BE2C (cell line): ENCODE measurements around the gene SLC10A4.
A peak's percentile ranks its signal among the peaks of the same experiment; 100 is the strongest.

Experiments
- DNase-seq: peaks from one replicate; pipeline ENCODE4 v3.0.0-alpha.2; 2020
- H3K27me3 ChIP-seq: fragments of 250-450 bp; sonication (Bioruptor Pico); 2 replicates; pipeline ENCODE4 v1.5.1; 2020; ENCODE audit warnings: mild to moderate bottlenecking
- H3K36me3 ChIP-seq: fragments of 250-450 bp; sonication (Bioruptor Pico); 2 replicates; pipeline ENCODE4 v1.5.1; 2020; ENCODE audit warnings: mild to moderate bottlenecking
- H3K4me1 ChIP-seq: fragments of 250-450 bp; sonication (Bioruptor Pico); 2 replicates; pipeline ENCODE4 v1.5.1; 2020
- H3K4me3 ChIP-seq: 2 replicates; pipeline ENCODE4 v1.5.1; 2011; ENCODE audit warnings: low read depth, low read length
- H3K9me3 ChIP-seq: fragments of 250-450 bp; sonication (Bioruptor Pico); 2 replicates; pipeline ENCODE4 v1.5.1; 2020
- CTCF ChIP-seq: IDR thresholded peaks from 2 replicates; pipeline ENCODE4 v1.5.1; 2012; ENCODE audit warnings: mild to moderate bottlenecking, low read depth, low read length

SLC10A4 gene

GRCh38 chr4:48481581-48481980, 1.6 kb upstream of the SLC10A4 start:
- peaks cover 49% of the 10 kb centered on the region for H3K4me1 ChIP-seq
- TF ChIP-seq CTCF, result no peak
- peak; percentile 51 for DNase-seq
- H3K36me3 ChIP-seq, result peaks cover 26% of the 10 kb centered on the region
- H3K4me3 ChIP-seq, result peak overlapping the region; percentile 7; the same call in 1 of the 2 replicates
- no peaks in the 10 kb centered on the region for H3K9me3 ChIP-seq
- no peaks in the 10 kb centered on the region for H3K27me3 ChIP-seq

DNA sequence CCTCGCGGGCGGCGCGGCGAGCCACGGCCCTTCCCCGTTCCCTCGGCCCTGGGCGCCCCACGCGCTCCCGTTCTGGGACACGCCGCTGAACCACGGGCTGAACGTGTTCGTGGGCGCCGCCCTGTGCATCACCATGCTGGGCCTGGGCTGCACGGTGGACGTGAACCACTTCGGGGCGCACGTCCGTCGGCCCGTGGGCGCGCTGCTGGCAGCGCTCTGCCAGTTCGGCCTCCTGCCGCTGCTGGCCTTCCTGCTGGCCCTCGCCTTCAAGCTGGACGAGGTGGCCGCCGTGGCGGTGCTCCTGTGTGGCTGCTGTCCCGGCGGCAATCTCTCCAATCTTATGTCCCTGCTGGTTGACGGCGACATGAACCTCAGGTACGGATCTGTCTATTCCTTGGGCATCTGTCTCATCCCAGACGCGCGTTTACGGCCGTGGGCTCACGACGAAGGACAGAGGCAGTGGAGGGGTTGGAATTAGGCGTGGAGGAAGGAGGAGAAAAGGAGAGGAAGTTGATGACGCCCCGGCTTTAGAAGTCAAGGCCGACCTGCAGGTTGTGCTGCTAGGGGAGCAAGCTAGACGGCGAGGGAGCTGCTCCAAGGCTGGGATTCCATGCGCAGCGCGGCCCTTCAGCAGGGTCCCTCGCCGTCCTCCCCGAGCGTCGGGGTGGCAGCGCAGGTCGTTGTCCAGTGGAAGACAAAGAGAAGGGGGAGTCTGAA, 792 bp downstream of the SLC10A4 start:
- Histone ChIP-seq H3K27me3 (no peaks in the 10 kb centered on the region), H3K4me1 (peaks cover 34% of the 10 kb centered on the region)

GRCh38 chr4:48484494-48485168, 1.5 kb downstream of the SLC10A4 start:
- DNase-seq, result no peak
- no peak for TF ChIP-seq CTCF
- Histone ChIP-seq H3K9me3 (no peaks in the 10 kb centered on the region), H3K27me3 (no peaks in the 10 kb centered on the region), H3K4me3 (peak overlapping the region; percentile 95), H3K36me3 (peaks cover 54% of the 10 kb centered on the region), H3K4me1 (peaks cover 32% of the 10 kb centered on the region)

More for the DNA sequence above, 792 bp downstream of the SLC10A4 start:
- Histone ChIP-seq H3K36me3 (peaks cover 47% of the 10 kb centered on the region), H3K4me3 (peak overlapping the region; percentile 95), H3K9me3 (no peaks in the 10 kb centered on the region)
- peak; percentile 15; the same call in 1 of the 2 replicates for TF ChIP-seq CTCF
- DNase-seq, result peak; percentile 59

DNA sequence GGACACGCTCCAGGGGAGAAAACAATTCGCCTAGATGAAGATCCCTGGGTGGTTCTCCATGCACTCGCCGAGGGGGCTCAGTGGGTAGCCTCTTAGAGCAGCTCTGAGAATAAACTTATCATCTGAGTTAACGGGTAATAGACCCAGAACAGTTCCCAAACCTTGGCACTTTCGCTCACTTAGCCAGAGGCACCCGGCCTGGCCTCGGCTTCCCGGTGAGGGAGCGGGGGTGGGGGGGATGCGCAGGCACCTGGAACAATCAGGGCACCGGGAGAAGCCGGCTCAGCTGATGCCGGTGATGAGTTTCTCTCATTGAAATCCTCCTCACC, 6.5 kb downstream of the SLC10A4 start:
- no peaks in the 10 kb centered on the region for H3K9me3 ChIP-seq
- H3K4me1 ChIP-seq, result peaks cover 6% of the 10 kb centered on the region
- no peaks in the 10 kb centered on the region for H3K27me3 ChIP-seq
- DNase-seq, result no peak
- no peak for TF ChIP-seq CTCF
- peaks cover 88% of the 10 kb centered on the region for H3K36me3 ChIP-seq
- no peak overlapping the region for H3K4me3 ChIP-seq

GRCh38 chr4:48490012-48490679, 7.0 kb downstream of the SLC10A4 start, which contains the start of gene ZAR1:
TSS of gene ZAR1 (plus strand) at chr4:48490252. CDS start at chr4:48490292, 40 bp downstream.
- no peak for DNase-seq
- no peak within 1 kb of the TSS for H3K4me3 ChIP-seq
- no peaks in the 10 kb centered on the region for H3K27me3 ChIP-seq
- H3K36me3 ChIP-seq, result peaks cover 89% of the 10 kb centered on the region
- no peaks in the 10 kb centered on the region for H3K9me3 ChIP-seq
- no peak for TF ChIP-seq CTCF
- peaks cover 6% of the 10 kb centered on the region for H3K4me1 ChIP-seq
